Mesendoderm (in vitro differentiated cells): ENCODE results near the gene KIF5A.
"Not testable (repeated sequence)": the region's sequence is repeated elsewhere in the genome, so short reads cannot be mapped to it uniquely, and the experiment has no call there.

Experiments
- DNase-seq: peaks from one replicate; pipeline ENCODE4 v3.0.0; 2013
- H2AK5ac ChIP-seq: 2 replicates; pipeline ENCODE4 v1.6.1; 2013; ENCODE audit warnings: low read length, inconsistent platforms
- H2BK120ac ChIP-seq: 2 replicates; pipeline ENCODE4 v1.6.1; 2013; ENCODE audit warnings: low read depth, mild to moderate bottlenecking, low read length, moderate library complexity, mixed read lengths
- H2BK15ac ChIP-seq: replicated peaks from 2 replicates; pipeline ENCODE4 v1.6.1; 2013; ENCODE audit warnings: low read depth, mild to moderate bottlenecking, moderate library complexity
- H2BK5ac ChIP-seq: 2 replicates; pipeline ENCODE4 v1.6.1; 2013; ENCODE audit warnings: low read length, inconsistent platforms
- H3K18ac ChIP-seq: 2 replicates; pipeline ENCODE4 v1.6.1; 2013; ENCODE audit warnings: mild to moderate bottlenecking, low read length, mixed read lengths
- H3K23ac ChIP-seq: one replicate; pipeline ENCODE4 v1.6.1; 2013; ENCODE audit warnings: low read length
- H3K27ac ChIP-seq: 2 replicates; pipeline ENCODE4 v1.5.1; 2013; ENCODE audit warnings: low read depth, mild to moderate bottlenecking, inconsistent platforms, low read length, moderate library complexity
- H3K27me3 ChIP-seq: 2 replicates; pipeline ENCODE4 v1.6.1; 2013; ENCODE audit warnings: low read length, control low read depth, mild to moderate bottlenecking, inconsistent platforms; ENCODE audit not compliant: insufficient read depth, poor library complexity
- H3K36me3 ChIP-seq: 2 replicates; pipeline ENCODE4 v1.6.1; 2013; ENCODE audit warnings: low read length, inconsistent platforms; ENCODE audit not compliant: control insufficient read depth, insufficient read depth
- H3K4ac ChIP-seq: one replicate; pipeline ENCODE4 v1.6.1; 2013; ENCODE audit warnings: low read depth, mild to moderate bottlenecking, low read length, moderate library complexity
- H3K4me1 ChIP-seq: 2 replicates; pipeline ENCODE4 v1.6.1; 2013; ENCODE audit warnings: low read depth, low read length, inconsistent platforms; ENCODE audit not compliant: control insufficient read depth
- H3K4me2 ChIP-seq: 2 replicates; pipeline ENCODE4 v1.6.1; 2013; ENCODE audit warnings: low read length
- H3K4me3 ChIP-seq: 2 replicates; pipeline ENCODE4 v1.5.1; 2013; ENCODE audit warnings: mild to moderate bottlenecking, low read length
- H3K56ac ChIP-seq: one replicate; pipeline ENCODE4 v1.6.1; 2013; ENCODE audit warnings: low read length
- H3K79me1 ChIP-seq: 2 replicates; pipeline ENCODE4 v1.6.1; 2013; ENCODE audit warnings: low read length, inconsistent platforms
- H3K79me2 ChIP-seq: 2 replicates; pipeline ENCODE4 v1.6.1; 2013; ENCODE audit warnings: mild to moderate bottlenecking, low read length; ENCODE audit not compliant: control insufficient read depth, insufficient read depth
- H3K9ac ChIP-seq: 2 replicates; pipeline ENCODE4 v1.6.1; 2013; ENCODE audit warnings: low read length, inconsistent platforms
- H4K5ac ChIP-seq: one replicate; pipeline ENCODE4 v1.6.1; 2013; ENCODE audit warnings: low read length
- H4K8ac ChIP-seq: one replicate; pipeline ENCODE4 v1.6.1; 2013; ENCODE audit warnings: low read depth, mild to moderate bottlenecking, control low read depth, low read length, moderate library complexity
- WGBS: extraction: QIAGEN DNeasy Blood & Tissue Kit; methylation state at CpG from one replicate; pipeline ENCODE4 v1.1.7; 2013; ENCODE audit warnings: low lambda C conversion rate, missing lambda C conversion rate; ENCODE audit not compliant: insufficient coverage; ENCODE audit errors: extremely low coverage; 5-methylcytosine and 5-hydroxymethylcytosine counted together

KIF5A gene

DNA sequence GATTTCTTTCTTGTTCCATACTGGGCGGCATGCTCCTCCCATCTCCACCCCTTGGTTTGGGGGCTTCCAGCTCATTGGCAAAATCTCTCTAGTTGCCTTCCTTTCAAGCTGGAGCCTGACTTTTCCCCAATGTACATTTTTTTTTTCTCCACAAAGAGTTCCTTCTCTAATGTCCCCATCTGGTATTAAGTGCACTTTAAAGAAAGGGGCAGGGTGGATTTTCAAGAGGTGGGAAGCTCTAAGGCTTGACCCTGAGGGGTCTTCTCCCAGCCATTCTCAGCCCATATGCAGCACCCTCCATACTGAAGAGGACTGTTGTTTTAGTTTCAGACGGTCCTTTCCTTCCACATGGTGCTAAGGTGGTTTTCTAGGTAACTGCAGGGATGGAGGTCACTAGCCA is 35.3 kb downstream of the KIF5A start:
- H3K4ac ChIP-seq: no peak overlapping the region
- H4K5ac ChIP-seq: no peak overlapping the region
- H3K4me3 ChIP-seq: no peak overlapping the region
- H3K79me2 ChIP-seq: no peaks in the 10 kb centered on the region
- no peak overlapping the region for H3K9ac ChIP-seq
- WGBS: no CpG with 5 or more reads among the region's 2 CpGs
- H3K27me3 ChIP-seq: no peaks in the 10 kb centered on the region
- no peaks in the 10 kb centered on the region for H3K36me3 ChIP-seq
- H3K4me2 ChIP-seq: no peak overlapping the region
- no peaks in the 10 kb centered on the region for H3K79me1 ChIP-seq
- H2BK120ac ChIP-seq: no peak overlapping the region
- no peak overlapping the region for H3K18ac ChIP-seq
- no peak overlapping the region for H3K56ac ChIP-seq
- no peak overlapping the region for H2BK15ac ChIP-seq
- H3K4me1 ChIP-seq: peaks cover 2% of the 10 kb centered on the region
- H4K8ac ChIP-seq: no peak overlapping the region
- no peak for DNase-seq
- no peak overlapping the region for H3K23ac ChIP-seq
- no peak overlapping the region for H2AK5ac ChIP-seq
- no peak overlapping the region for H2BK5ac ChIP-seq
- no peak overlapping the region for H3K27ac ChIP-seq

DNA sequence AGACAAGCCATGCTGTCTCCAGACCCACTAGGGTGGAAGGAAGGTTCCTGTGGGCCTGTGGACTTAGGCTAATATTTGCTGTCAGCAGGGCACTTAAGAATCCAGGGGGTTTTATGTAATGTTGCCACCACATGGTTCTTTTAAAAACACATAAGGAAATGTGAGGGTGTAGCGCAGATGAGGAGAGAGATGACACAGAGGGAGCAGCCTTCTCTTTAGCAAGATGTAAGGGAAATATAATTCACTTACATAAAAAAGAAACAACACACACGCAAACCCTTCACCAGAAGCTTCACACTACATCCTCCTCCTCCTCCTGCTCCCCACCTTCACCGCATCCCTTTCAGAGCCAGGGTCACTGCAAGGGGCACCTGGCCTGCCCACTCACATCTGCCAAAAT is 36.3 kb downstream of the KIF5A start:
- WGBS: no CpG with 5 or more reads among the region's 3 CpGs
- no peak overlapping the region for H4K5ac ChIP-seq
- H3K79me1 ChIP-seq: no peaks in the 10 kb centered on the region
- no peak overlapping the region for H2BK15ac ChIP-seq
- H3K4me3 ChIP-seq: no peak overlapping the region
- H2AK5ac ChIP-seq: no peak overlapping the region
- no peak overlapping the region for H3K9ac ChIP-seq
- no peak overlapping the region for H2BK5ac ChIP-seq
- no peaks in the 10 kb centered on the region for H3K27me3 ChIP-seq
- H3K4ac ChIP-seq: no peak overlapping the region
- H2BK120ac ChIP-seq: no peak overlapping the region
- H3K27ac ChIP-seq: no peak overlapping the region
- no peaks in the 10 kb centered on the region for H3K79me2 ChIP-seq
- H3K4me1 ChIP-seq: peaks cover 5% of the 10 kb centered on the region
- no peaks in the 10 kb centered on the region for H3K36me3 ChIP-seq
- no peak overlapping the region for H3K4me2 ChIP-seq
- no peak overlapping the region for H3K56ac ChIP-seq
- no peak overlapping the region for H4K8ac ChIP-seq
- DNase-seq: no peak
- no peak overlapping the region for H3K23ac ChIP-seq
- H3K18ac ChIP-seq: no peak overlapping the region

DNA sequence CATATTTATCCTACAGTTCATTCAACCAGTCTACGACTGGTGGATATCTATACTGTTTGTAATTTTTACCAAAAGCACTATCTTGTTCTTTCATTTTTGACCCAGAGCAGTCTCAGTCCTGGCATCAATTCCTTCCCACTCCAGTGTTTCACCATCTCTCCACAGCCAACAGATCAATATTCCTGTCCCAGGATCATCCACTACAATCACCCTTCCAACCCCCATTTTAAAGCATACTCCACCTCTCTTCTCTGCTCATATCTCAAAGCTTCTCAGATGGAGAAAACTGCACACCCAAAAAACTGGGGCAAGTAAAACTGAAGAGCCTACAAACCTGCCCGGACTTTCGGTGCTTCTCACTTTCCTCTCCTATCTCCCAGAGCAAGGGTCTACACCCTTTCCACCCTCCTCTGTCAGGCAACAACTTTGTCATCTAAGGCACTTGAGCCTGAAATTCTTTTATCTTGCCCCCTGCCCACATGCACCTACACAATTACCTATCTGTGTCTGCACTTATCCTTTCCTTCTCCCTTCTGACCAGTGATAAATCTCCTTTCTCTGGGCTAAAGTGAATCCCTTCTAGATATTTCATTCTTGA is 37.1 kb downstream of the KIF5A start:
- H3K9ac ChIP-seq: no peak overlapping the region
- no peak overlapping the region for H2BK120ac ChIP-seq
- no peak overlapping the region for H3K56ac ChIP-seq
- H2BK5ac ChIP-seq: no peak overlapping the region
- H3K4me3 ChIP-seq: no peak overlapping the region
- H3K18ac ChIP-seq: no peak overlapping the region
- no peak for DNase-seq
- no peak overlapping the region for H4K5ac ChIP-seq
- no peak overlapping the region for H3K4ac ChIP-seq
- H3K79me2 ChIP-seq: peaks cover 5% of the 10 kb centered on the region
- no peak overlapping the region for H3K4me2 ChIP-seq
- H3K4me1 ChIP-seq: peaks cover 7% of the 10 kb centered on the region
- H3K36me3 ChIP-seq: no peaks in the 10 kb centered on the region
- 100% methylated on average over 1 of the region's 3 CpGs for WGBS
- no peak overlapping the region for H2BK15ac ChIP-seq
- H3K23ac ChIP-seq: no peak overlapping the region
- H4K8ac ChIP-seq: no peak overlapping the region
- H2AK5ac ChIP-seq: no peak overlapping the region
- H3K27ac ChIP-seq: no peak overlapping the region
- H3K79me1 ChIP-seq: peaks cover 4% of the 10 kb centered on the region
- no peaks in the 10 kb centered on the region for H3K27me3 ChIP-seq

DNA sequence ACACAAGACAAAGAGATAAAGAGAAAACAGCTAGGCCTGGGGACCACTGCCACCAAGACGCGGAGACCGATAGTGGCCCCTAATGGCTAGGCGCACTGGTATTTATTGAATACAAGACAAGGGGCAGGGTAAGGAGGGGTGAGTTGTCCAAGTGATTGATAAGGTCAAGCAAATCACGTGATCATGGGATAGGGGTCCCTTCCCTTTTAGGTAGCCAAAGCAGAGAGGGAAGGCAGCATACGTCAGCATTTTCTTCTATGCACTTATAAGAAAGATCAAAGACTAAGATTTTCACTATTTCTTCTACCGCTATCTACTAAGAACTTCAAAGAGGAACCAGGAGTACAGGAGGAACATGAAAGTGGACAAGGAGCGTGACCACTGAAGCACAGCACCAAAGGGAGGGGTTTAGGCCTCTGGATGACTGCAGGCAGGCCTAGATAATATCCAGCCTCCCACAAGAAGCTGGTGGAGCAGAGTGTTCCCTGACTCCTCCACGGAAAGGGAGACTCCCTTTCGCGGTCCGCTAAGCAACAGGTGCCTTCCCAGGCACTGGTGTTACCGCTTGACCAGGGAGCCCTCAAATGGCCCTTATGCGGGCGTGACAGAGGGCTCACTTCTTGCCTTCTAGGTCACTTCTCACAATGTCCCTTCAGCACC is 39.2 kb downstream of the KIF5A start:
- not testable (repeated sequence) for DNase-seq
- H3K79me2 ChIP-seq: peaks cover 12% of the 10 kb centered on the region
- WGBS: no CpG with 5 or more reads among the region's 15 CpGs

DNA sequence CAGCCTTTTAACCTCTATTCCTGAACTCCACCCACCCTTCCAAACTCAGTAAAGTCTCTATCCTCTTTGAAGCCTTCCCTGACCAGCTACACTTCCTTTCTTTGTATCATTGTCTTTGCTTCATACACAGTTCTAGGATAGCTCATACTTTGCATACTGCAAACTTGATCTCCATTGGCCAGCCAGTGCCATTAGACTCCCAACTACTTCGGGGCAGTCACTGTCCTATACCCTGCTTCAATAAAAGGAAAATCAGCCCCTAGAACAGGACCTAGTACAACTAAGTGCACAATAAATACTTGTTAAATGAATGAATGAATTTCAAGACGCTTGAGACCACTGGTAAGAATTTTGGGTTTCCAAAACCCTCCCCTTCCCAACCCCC is 40.6 kb downstream of the KIF5A start:
- Histone ChIP-seq H3K79me2 (peaks cover 12% of the 10 kb centered on the region), H2BK5ac (no peak overlapping the region), H3K23ac (peak overlapping the region; percentile 15)

More for the DNA sequence above, 39.2 kb downstream of the KIF5A start:
- H3K27ac ChIP-seq, H2AK5ac ChIP-seq, H2BK5ac ChIP-seq, H3K4me3 ChIP-seq, H3K9ac ChIP-seq, H3K56ac ChIP-seq, H2BK15ac ChIP-seq, H3K4me2 ChIP-seq, H3K27me3 ChIP-seq, H3K36me3 ChIP-seq, H4K5ac ChIP-seq, H3K4me1 ChIP-seq, H3K4ac ChIP-seq, H4K8ac ChIP-seq, H2BK120ac ChIP-seq, H3K23ac ChIP-seq, H3K18ac ChIP-seq: not testable (repeated sequence)
- peaks cover 16% of the 10 kb centered on the region for H3K79me1 ChIP-seq

More for the DNA sequence above, 40.6 kb downstream of the KIF5A start:
- Histone ChIP-seq H3K27me3 (no peaks in the 10 kb centered on the region), H3K79me1 (peaks cover 16% of the 10 kb centered on the region), H3K4me2 (peak overlapping the region; percentile 49), H3K27ac (peak overlapping the region; percentile 21), H3K9ac (peak overlapping the region; percentile 54), H2BK15ac (no peak overlapping the region), H3K56ac (peak overlapping the region; percentile 77), H2AK5ac (no peak overlapping the region), H4K5ac (no peak overlapping the region), H3K4me1 (peaks cover 10% of the 10 kb centered on the region), H3K18ac (peak overlapping the region; percentile 29), H3K36me3 (no peaks in the 10 kb centered on the region), H3K4me3 (no peak overlapping the region), H2BK120ac (no peak overlapping the region), H3K4ac (no peak overlapping the region), H4K8ac (no peak overlapping the region)
- DNase-seq: peak; percentile 24
- no CpG with 5 or more reads among the region's 2 CpGs for WGBS
